GM21576 (cell line): ENCODE results near the gene SPPL2C.

Experiments used
- ATAC-seq: cut with Tn5 transposase; IDR thresholded peaks from one replicate; pipeline ENCODE4 v1.9.1; 2021; ENCODE audit warnings: mild to moderate bottlenecking, moderate library complexity; ENCODE audit not compliant: unreplicated experiment

SPPL2C gene

GRCh38 chr17:45844695-45845375, at the start of gene SPPL2C:
TSS of gene SPPL2C (plus strand) at chr17:45844881. CDS start at chr17:45844907, 26 bp downstream.
- no peak for ATAC-seq

- no peak for ATAC-seq
Observed at GRCh38 chr17:45800816-45801215, 43.9 kb upstream of the SPPL2C start.

- no peak for ATAC-seq
Observed at GRCh38 chr17:45801421-45801820, 43.3 kb upstream of the SPPL2C start.

GRCh38 chr17:45808845-45809244, 35.8 kb upstream of the SPPL2C start:
- no peak for ATAC-seq

- no peak for ATAC-seq
Observed at GRCh38 chr17:45809499-45809898, 35.2 kb upstream of the SPPL2C start.

GRCh38 chr17:45812102-45812501, 32.6 kb upstream of the SPPL2C start:
- ATAC-seq, result no peak

- no peak for ATAC-seq
Observed at GRCh38 chr17:45813048-45813725, 31.5 kb upstream of the SPPL2C start.

- ATAC-seq, result no peak
Observed at GRCh38 chr17:45814622-45815606, 29.8 kb upstream of the SPPL2C start.

GRCh38 chr17:45815752-45816151, 28.9 kb upstream of the SPPL2C start:
- ATAC-seq, result no peak

- ATAC-seq, result no peak
Observed at GRCh38 chr17:45818041-45818440, 26.6 kb upstream of the SPPL2C start.

- ATAC-seq, result no peak
Observed at GRCh38 chr17:45818699-45819098, 26.0 kb upstream of the SPPL2C start.

GRCh38 chr17:45819632-45820031, 25.0 kb upstream of the SPPL2C start:
- ATAC-seq, result no peak

GRCh38 chr17:45820052-45820780, 24.5 kb upstream of the SPPL2C start:
- no peak for ATAC-seq

GRCh38 chr17:45821147-45821546, 23.5 kb upstream of the SPPL2C start:
- ATAC-seq, result no peak

GRCh38 chr17:45823598-45823997, 21.1 kb upstream of the SPPL2C start:
- no peak for ATAC-seq

GRCh38 chr17:45824475-45824874, 20.2 kb upstream of the SPPL2C start:
- ATAC-seq, result no peak

GRCh38 chr17:45824901-45825492, 19.7 kb upstream of the SPPL2C start:
- no peak for ATAC-seq

- no peak for ATAC-seq
Observed at GRCh38 chr17:45825792-45826191, 18.9 kb upstream of the SPPL2C start.

GRCh38 chr17:45826919-45827588, 17.6 kb upstream of the SPPL2C start:
- no peak for ATAC-seq

- ATAC-seq, result no peak
Observed at GRCh38 chr17:45828171-45828570, 16.5 kb upstream of the SPPL2C start.
